Measurements from ENCODE around the gene CNGA2. TPM values are rescaled to one million over a fixed set of nuclear protein-coding genes. Genes with fewer than 3 reads are reported as not detected.
"Not testable (repeated sequence)": the region's sequence is repeated elsewhere in the genome, so short reads cannot be mapped to it uniquely, and the experiment has no call there.

Gene CNGA2
- total and polyA plus RNA-seq, 9 of the 15 experiments (the other 6 are each of a cell fraction or from before 2014, with no cell fraction given), result not detected

- H3K9ac ChIP-seq (ENCODE audit: insufficient read depth in 1 of 2, low read depth in 2 of 2, low read length in 2 of 2); H3K36me3 ChIP-seq (ENCODE audit: control insufficient read depth, insufficient read depth, low read length); intact Hi-C loops (cut with micrococcal nuclease); POLR2A ChIA-PET; CTCF ChIA-PET (ENCODE audit: low intra/inter-chr PET ratio); H3K4me1 ChIP-seq (replicated peaks in 1 of 2; ENCODE audit: control insufficient read depth in 2 of 2, insufficient read depth in 2 of 2, low read length in 2 of 2); H3K9me3 ChIP-seq (replicated peaks; ENCODE audit: control insufficient read depth, insufficient read depth, low read depth, low read length); H3K9me1 ChIP-seq (ENCODE audit: control insufficient read depth, insufficient read depth, low read length); BruUV-seq (replicated peaks); FAIRE-seq; H2AFZ ChIP-seq (ENCODE audit: low read depth, low read length); H3K4me3 ChIP-seq; ATAC-seq; H3K27ac ChIP-seq (ENCODE audit: extremely low read depth, low read depth, low read length); H3K79me2 ChIP-seq (ENCODE audit: control insufficient read depth, insufficient read depth, low read length); H4K20me1 ChIP-seq (replicated peaks; ENCODE audit: control insufficient read depth, insufficient read depth, low read length); H3K4me2 ChIP-seq (ENCODE audit: insufficient read depth, low read length); DNase-seq (ENCODE audit: extremely low read depth in 1 of 4, low spot score in 3 of 4): not testable (repeated sequence)
- H3K27me3 ChIP-seq (ENCODE audit: control insufficient read depth in 2 of 2, insufficient read depth in 2 of 2, low read length in 2 of 2), result peaks cover 0 to 56% of the 10 kb centered on the region in 2 experiments; a peak in 3 of 5 replicates
- in situ Hi-C loops (cut with MboI), result loop anchor here (25.0 kb wide), 1 partner anchor 935 kb away; no protein-coding TSS in a partner anchor
- WGBS (ENCODE audit: insufficient coverage, low coverage, missing lambda C conversion rate), result 0% methylated on average over 4 of the region's 8 CpGs
Measured at GRCh38 chrX:151697082-151697481, 37.5 kb upstream of the CNGA2 start.

DNA sequence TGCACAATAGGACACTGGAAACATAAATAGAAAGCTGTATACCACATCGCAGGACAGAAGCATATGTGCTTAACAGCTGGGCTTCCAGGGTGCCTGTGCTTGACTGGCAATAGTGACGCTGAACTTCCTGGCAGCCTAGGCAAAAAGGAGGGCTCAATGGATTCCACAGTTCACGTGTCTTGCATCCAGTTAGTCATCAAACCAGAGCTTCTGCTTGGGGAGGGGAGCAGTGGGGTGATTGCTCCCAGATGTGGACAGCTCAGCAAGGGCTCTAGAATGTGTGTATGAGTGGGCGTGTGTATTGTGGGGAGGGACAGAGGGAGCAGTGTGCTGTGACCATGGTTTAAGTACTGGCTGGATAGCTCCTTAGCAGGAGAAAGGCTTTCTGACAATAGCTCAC, 37.0 kb upstream of the CNGA2 start:
- 0% methylated on average over 4 of the region's 4 CpGs for WGBS (ENCODE audit: insufficient coverage, low coverage, missing lambda C conversion rate)
- no peak for ATAC-seq
- no peak overlapping the region for H2AFZ ChIP-seq (ENCODE audit: low read depth, low read length)
- H3K36me3 ChIP-seq (ENCODE audit: control insufficient read depth, insufficient read depth, low read length), result no peaks in the 10 kb centered on the region
- BruUV-seq (replicated peaks), result no TSS peak
- CTCF ChIA-PET (ENCODE audit: low intra/inter-chr PET ratio), result no interaction called here
- DNase-seq (ENCODE audit: extremely low read depth in 1 of 4, low spot score in 3 of 4), result no peak
- H3K9ac ChIP-seq (ENCODE audit: insufficient read depth in 1 of 2, low read depth in 2 of 2, low read length in 2 of 2), result no peak overlapping the region
- no peaks in the 10 kb centered on the region; a peak in 1 of 5 replicates for H3K4me1 ChIP-seq (replicated peaks in 1 of 2; ENCODE audit: control insufficient read depth in 2 of 2, insufficient read depth in 2 of 2, low read length in 2 of 2)
- H3K4me2 ChIP-seq (ENCODE audit: insufficient read depth, low read length), result no peak overlapping the region
- no peaks in the 10 kb centered on the region for H3K9me1 ChIP-seq (ENCODE audit: control insufficient read depth, insufficient read depth, low read length)
- in situ Hi-C loops (cut with MboI) (loop anchor here (25.0 kb wide), 1 partner anchor 935 kb away; no protein-coding TSS in a partner anchor), intact Hi-C loops (cut with micrococcal nuclease) (no loop called here)
- no peaks in the 10 kb centered on the region for H3K9me3 ChIP-seq (replicated peaks; ENCODE audit: control insufficient read depth, insufficient read depth, low read depth, low read length)
- H4K20me1 ChIP-seq (replicated peaks; ENCODE audit: control insufficient read depth, insufficient read depth, low read length), result no peaks in the 10 kb centered on the region
- no peaks in the 10 kb centered on the region for H3K79me2 ChIP-seq (ENCODE audit: control insufficient read depth, insufficient read depth, low read length)
- POLR2A ChIA-PET, result no interaction called here
- peaks cover 3 to 60% of the 10 kb centered on the region in 2 experiments; a peak in 4 of 5 replicates for H3K27me3 ChIP-seq (ENCODE audit: control insufficient read depth in 2 of 2, insufficient read depth in 2 of 2, low read length in 2 of 2)
- no peak overlapping the region for H3K4me3 ChIP-seq
- FAIRE-seq, result no peak
- no peak overlapping the region for H3K27ac ChIP-seq (ENCODE audit: extremely low read depth, low read depth, low read length)
- TF ChIP-seq HEY1 (CRISPR knock-in tag; IDR thresholded peaks at IDR 0.05; ENCODE audit: borderline replicate concordance) (no peak), ZHX1 (conservative IDR thresholded peaks at IDR 0.05; ENCODE audit: low read length) (no peak), ZFP91 (CRISPR knock-in tag; IDR thresholded peaks at IDR 0.05) (no peak), HDAC6 (IDR thresholded peaks at IDR 0.05; ENCODE audit: low read depth, low read length) (no peak), ZNF695 (CRISPR knock-in tag; IDR thresholded peaks at IDR 0.05) (no peak), RBM17 (IDR thresholded peaks at IDR 0.05; ENCODE audit: borderline replicate concordance, low read depth, low read length) (no peak), HNRNPLL (IDR thresholded peaks at IDR 0.05; ENCODE audit: low read depth, low read length, poor library complexity, severe bottlenecking) (no peak), CEBPG (CRISPR knock-in tag; IDR thresholded peaks at IDR 0.05) (no peak), CEBPG (tag; conservative IDR thresholded peaks at IDR 0.05 in 1 of 2, IDR thresholded peaks at IDR 0.05 in 1 of 2) (no peak), TRIM28 (IDR thresholded peaks at IDR 0.05) (no peak), MAFG (tag; conservative IDR thresholded peaks at IDR 0.05) (no peak)
- TF ChIP-seq, protein P1, sequence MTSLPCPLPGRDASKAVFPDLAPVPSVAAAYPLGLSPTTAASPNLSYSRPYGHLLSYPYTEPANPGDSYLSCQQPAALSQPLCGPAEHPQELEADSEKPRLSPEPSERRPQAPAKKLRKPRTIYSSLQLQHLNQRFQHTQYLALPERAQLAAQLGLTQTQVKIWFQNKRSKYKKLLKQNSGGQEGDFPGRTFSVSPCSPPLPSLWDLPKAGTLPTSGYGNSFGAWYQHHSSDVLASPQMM (CRISPR knock-in tag; IDR thresholded peaks at IDR 0.05), result no peak

All from K562 (cell line).